Esophagus squamous epithelium (tissue), 5 donors: Measurements from ENCODE around the gene GDAP1L1. TPM values are rescaled to one million over a fixed set of nuclear protein-coding genes. Genes with fewer than 3 reads are reported as not detected.

Experiments used
- DNase-seq: peaks from one replicate; lab custom pipeline; 2025; lab: John Stamatoyannopoulos, UW
- H3K27ac ChIP-seq, 4 donors: fragments of 200-600 bp; sonication (generic); one replicate each; pipeline ENCODE4 v1.5.1; 2016 to 2019; ENCODE audit warnings: mild to moderate bottlenecking in 1 of 4
- H3K27me3 ChIP-seq, 4 donors: fragments of 200-600 bp; sonication (generic); 1 replicate in 3 of 4; 2 replicates in 1 of 4; pipeline versions ENCODE4 v1.5.1 to v1.6.0; 2017 to 2021; ENCODE audit warnings: antibody characterized with exemption in 1 of 4
- H3K36me3 ChIP-seq, 3 donors: fragments of 200-600 bp; sonication (generic); one replicate each; pipeline ENCODE4 v1.5.1; 2016 to 2019
- H3K4me1 ChIP-seq, 3 donors: fragments of 200-600 bp; sonication (generic); one replicate each; pipeline ENCODE4 v1.5.1; 2017 to 2019
- H3K4me3 ChIP-seq, 4 donors: fragments of 200-600 bp; sonication (generic); 1 replicate in 3 of 4; 2 replicates in 1 of 4; pipeline ENCODE4 v1.5.1; 2016 to 2019; ENCODE audit warnings: mild to moderate bottlenecking in 2 of 4, moderate library complexity in 1 of 4
- H3K9me3 ChIP-seq, 3 donors: fragments of 200-600 bp; sonication (generic); one replicate each; pipeline ENCODE4 v1.5.1; 2016 to 2019
- CTCF ChIP-seq, 6 experiments: fragments of 450-650 bp in 4 of 6; fragments of 200-600 bp in 2 of 6; sonication (generic) in 2 of 6; IDR thresholded peaks; one replicate each; pipeline ENCODE4 v1.5.1; 2016 to 2019; ENCODE audit warnings: antibody characterized with exemption in 6 of 6, mild to moderate bottlenecking in 4 of 6, moderate library complexity in 4 of 6
- POLR2A ChIP-seq, 4 donors: fragments of 450-650 bp; IDR thresholded peaks; one replicate each; pipeline ENCODE4 v1.6.1; 2017; ENCODE audit warnings: antibody characterized with exemption in 4 of 4, mild to moderate bottlenecking in 4 of 4, moderate library complexity in 3 of 4
- WGBS, 2 donors: methylation state at CpG; one replicate each; pipeline ENCODE4 v1.1.5; 2018; 5-methylcytosine and 5-hydroxymethylcytosine counted together
- intact Hi-C: fragments of 100-400 bp; cut with DNase I; formaldehyde crosslinking; loops from one replicate; pipeline ENCODE4 v1.15.0; 2022
- total RNA-seq, 4 donors: library from RNA; depleted of rRNA; stranded (reverse); fragments of >200 nt; gene quantifications; one replicate each; pipeline ENCODE4 v1.1.0, GENCODE V29; 2016
- donor health status: DM: yes; HTN: yes; CAD: no.

GDAP1L1 gene
- total RNA-seq, 4 donors from 2014 or later: not detected

GRCh38 chr20:44309763-44310663 lies 62.9 kb downstream of the GDAP1L1 start:
- intact Hi-C loops: loop anchor here (2.0 to 10.0 kb wide), 2 partner anchors 91 to 195 kb away; no protein-coding TSS in a partner anchor
- no peak for DNase-seq

GRCh38 chr20:44310664-44311639 lies 63.8 kb downstream of the GDAP1L1 start, which contains the start of gene FITM2:
FITM2 (minus strand) TSS chr20:44311202; CDS start chr20:44311148, 54 bp downstream.
- peak within 1 kb of the TSS; percentile 70 to 83 (median 78) for H3K27ac ChIP-seq
- H3K36me3 ChIP-seq: peaks cover 0 to 13% (median 0%) of the 10 kb centered on the region in 3 donors
- H3K4me3 ChIP-seq: peak within 1 kb of the TSS; percentile 72 to 82 (median 78)
- peaks cover 14 to 27% (median 17%) of the 10 kb centered on the region in 3 donors for H3K4me1 ChIP-seq
- TF ChIP-seq CTCF (IDR thresholded peaks at IDR 0.05): peak; percentile 89 to 99 (median 93)
- peak in 2 of 4 donors; percentile 44 to 63 for TF ChIP-seq POLR2A (IDR thresholded peaks at IDR 0.05)
- intact Hi-C loops: loop anchor here (2.0 to 10.0 kb wide), 2 partner anchors 92 to 196 kb away; no protein-coding TSS in a partner anchor
- no peaks in the 10 kb centered on the region for H3K9me3 ChIP-seq
- DNase-seq: peak; percentile 91
- 2 to 5% methylated on average over 8 to 23 of the region's 70 CpGs for WGBS, 2 donors
- no peaks in the 10 kb centered on the region for H3K27me3 ChIP-seq

More at GRCh38 chr20:44309763-44310663, 62.9 kb downstream of the GDAP1L1 start:
- Histone ChIP-seq H3K27me3 (no peaks in the 10 kb centered on the region), H3K27ac (peak overlapping the region; percentile 70 to 83 (median 78)), H3K4me1 (peaks cover 14 to 27% (median 17%) of the 10 kb centered on the region in 3 donors), H3K36me3 (peaks cover 0 to 21% (median 0%) of the 10 kb centered on the region in 3 donors), H3K9me3 (no peaks in the 10 kb centered on the region), H3K4me3 (peak overlapping the region; percentile 72 to 82 (median 78))
- 5 to 14% methylated on average over 9 to 10 of the region's 17 CpGs for WGBS, 2 donors
- TF ChIP-seq POLR2A (IDR thresholded peaks at IDR 0.05): no peak
- TF ChIP-seq CTCF (IDR thresholded peaks at IDR 0.05): no peak

GRCh38 chr20:44314870-44315269 lies 67.8 kb downstream of the GDAP1L1 start:
- intact Hi-C loops: loop anchor here (10.0 kb wide), 1 partner anchor 200 kb away; no protein-coding TSS in a partner anchor
- H3K36me3 ChIP-seq: no peaks in the 10 kb centered on the region
- H3K27me3 ChIP-seq: peaks cover 0 to 3% (median 0%) of the 10 kb centered on the region in 4 donors
- H3K4me1 ChIP-seq: peaks cover 9 to 15% (median 10%) of the 10 kb centered on the region in 3 donors
- H3K27ac ChIP-seq: no peak overlapping the region
- TF ChIP-seq CTCF (IDR thresholded peaks at IDR 0.05): no peak
- TF ChIP-seq POLR2A (IDR thresholded peaks at IDR 0.05): no peak
- DNase-seq: no peak
- H3K4me3 ChIP-seq: no peak overlapping the region
- H3K9me3 ChIP-seq: no peaks in the 10 kb centered on the region

- H3K9me3 ChIP-seq: no peaks in the 10 kb centered on the region
- no peak for DNase-seq
- H3K36me3 ChIP-seq: no peaks in the 10 kb centered on the region
- TF ChIP-seq POLR2A (IDR thresholded peaks at IDR 0.05): no peak
- peaks cover 0 to 8% (median 0%) of the 10 kb centered on the region in 4 donors for H3K27me3 ChIP-seq
- H3K4me3 ChIP-seq: no peak overlapping the region
- intact Hi-C loops: loop anchor here (10.0 kb wide), 1 partner anchor 205 kb away; no protein-coding TSS in a partner anchor
- H3K4me1 ChIP-seq: no peaks in the 10 kb centered on the region
- H3K27ac ChIP-seq: no peak overlapping the region
- 76 to 78% methylated on average over 2 of the region's 2 CpGs for WGBS, 2 donors
Measured at GRCh38 chr20:44319839-44320422, 72.8 kb downstream of the GDAP1L1 start.
